ENCODE results near the gene HS3ST3B1. TPM values are rescaled to one million over a fixed set of nuclear protein-coding genes. Genes with fewer than 3 reads are reported as not detected.

The HS3ST3B1 gene
- total RNA-seq, 3 donors from 2014 or later = 0.96 to 3.6 (median 2.8) TPM

DNA sequence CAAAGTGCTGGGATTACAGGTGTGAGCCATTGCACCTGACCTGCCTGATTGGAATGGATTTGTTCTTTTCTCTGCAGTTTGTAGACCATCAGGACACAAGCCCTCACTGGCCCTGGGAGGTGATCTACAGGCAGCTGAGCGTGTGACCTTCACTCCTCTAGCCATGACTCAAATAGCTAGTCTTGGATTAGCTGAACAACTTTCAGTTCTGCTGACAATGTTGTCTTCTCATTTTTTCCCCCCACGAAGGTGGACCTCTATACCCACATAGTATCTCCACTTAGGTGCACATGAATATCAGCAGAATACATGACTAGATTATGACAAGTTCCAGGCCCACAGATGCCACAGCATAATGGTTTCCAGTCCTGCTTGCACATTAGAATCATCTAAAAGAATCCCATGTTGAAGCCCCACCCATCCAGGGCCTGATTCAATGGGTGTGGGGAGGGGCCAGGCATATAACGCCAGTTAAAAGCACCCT lies 36.8 kb downstream of the HS3ST3B1 start:
- intact Hi-C loops (cut with DNase I; ENCODE audit: low total_unique reads) = loop anchor here (10.0 kb wide), 1 partner anchor 953 kb away; no protein-coding TSS in a partner anchor
- no peak overlapping the region for H3K27ac ChIP-seq
- H3K9me3 ChIP-seq = no peaks in the 10 kb centered on the region
- no peaks in the 10 kb centered on the region for H3K36me3 ChIP-seq
- H3K4me1 ChIP-seq = no peaks in the 10 kb centered on the region
- no peaks in the 10 kb centered on the region for H3K27me3 ChIP-seq
- H3K4me3 ChIP-seq = no peak overlapping the region
- TF ChIP-seq, protein P1, sequence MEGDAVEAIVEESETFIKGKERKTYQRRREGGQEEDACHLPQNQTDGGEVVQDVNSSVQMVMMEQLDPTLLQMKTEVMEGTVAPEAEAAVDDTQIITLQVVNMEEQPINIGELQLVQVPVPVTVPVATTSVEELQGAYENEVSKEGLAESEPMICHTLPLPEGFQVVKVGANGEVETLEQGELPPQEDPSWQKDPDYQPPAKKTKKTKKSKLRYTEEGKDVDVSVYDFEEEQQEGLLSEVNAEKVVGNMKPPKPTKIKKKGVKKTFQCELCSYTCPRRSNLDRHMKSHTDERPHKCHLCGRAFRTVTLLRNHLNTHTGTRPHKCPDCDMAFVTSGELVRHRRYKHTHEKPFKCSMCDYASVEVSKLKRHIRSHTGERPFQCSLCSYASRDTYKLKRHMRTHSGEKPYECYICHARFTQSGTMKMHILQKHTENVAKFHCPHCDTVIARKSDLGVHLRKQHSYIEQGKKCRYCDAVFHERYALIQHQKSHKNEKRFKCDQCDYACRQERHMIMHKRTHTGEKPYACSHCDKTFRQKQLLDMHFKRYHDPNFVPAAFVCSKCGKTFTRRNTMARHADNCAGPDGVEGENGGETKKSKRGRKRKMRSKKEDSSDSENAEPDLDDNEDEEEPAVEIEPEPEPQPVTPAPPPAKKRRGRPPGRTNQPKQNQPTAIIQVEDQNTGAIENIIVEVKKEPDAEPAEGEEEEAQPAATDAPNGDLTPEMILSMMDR (IDR thresholded peaks at IDR 0.05) = no peak
- TF ChIP-seq POLR2AphosphoS5 (IDR thresholded peaks at IDR 0.05) = no peak
- no peak for DNase-seq (ENCODE audit: low spot score in 2 of 2)

DNA sequence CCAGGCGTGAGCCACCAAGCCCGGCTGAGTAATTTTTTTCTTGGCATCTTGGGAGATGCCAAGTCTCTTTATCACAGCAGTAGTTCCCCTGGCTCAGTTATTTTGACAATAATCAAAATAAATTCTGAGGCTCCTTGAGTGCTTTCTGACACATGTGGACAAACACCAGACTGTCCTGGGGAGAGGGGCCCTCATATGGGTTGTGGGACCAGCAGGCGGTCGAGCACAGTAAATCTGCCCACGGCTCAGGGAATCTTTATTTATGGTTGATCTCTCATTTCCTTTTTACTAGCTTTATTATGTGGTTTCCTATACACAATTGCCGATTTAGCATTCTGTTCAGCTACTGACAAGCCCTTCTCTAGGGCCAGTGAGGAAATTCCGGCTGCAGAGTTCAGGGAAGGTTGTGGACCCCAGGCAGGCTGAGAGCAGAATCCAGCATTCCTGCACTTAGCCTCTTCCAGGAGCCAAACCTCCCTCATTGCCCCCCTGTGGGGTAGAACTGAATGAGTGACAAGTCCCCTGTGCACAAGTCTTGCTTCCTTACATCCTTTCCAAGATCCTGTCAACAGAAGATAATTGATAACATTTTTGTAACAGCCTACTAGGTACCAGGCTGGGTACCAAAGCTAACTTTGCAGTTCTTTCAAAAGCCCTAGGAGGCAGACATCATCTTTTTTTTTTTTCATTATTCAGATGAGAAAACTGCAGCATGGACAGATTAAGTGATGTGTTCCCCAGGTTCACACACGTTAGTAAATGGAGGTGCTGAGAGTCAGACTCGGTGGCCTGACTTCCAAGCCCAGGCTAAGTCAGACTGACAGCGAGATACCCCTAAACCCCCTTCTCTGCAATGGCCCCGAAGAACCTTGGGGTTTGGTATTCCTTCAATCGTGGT lies 40.2 kb downstream of the HS3ST3B1 start:
- no peak overlapping the region for H3K27ac ChIP-seq
- H3K36me3 ChIP-seq = no peaks in the 10 kb centered on the region
- no peak overlapping the region for H3K4me3 ChIP-seq
- no peaks in the 10 kb centered on the region for H3K4me1 ChIP-seq
- no peaks in the 10 kb centered on the region for H3K27me3 ChIP-seq
- no peaks in the 10 kb centered on the region for H3K9me3 ChIP-seq
- DNase-seq (ENCODE audit: low spot score in 2 of 2) = no peak
- TF ChIP-seq, protein P1 (IDR thresholded peaks at IDR 0.05) = no peak
- TF ChIP-seq POLR2AphosphoS5 (IDR thresholded peaks at IDR 0.05) = no peak
- no peak for TF ChIP-seq POLR2A (IDR thresholded peaks at IDR 0.05)
- intact Hi-C loops (cut with DNase I; ENCODE audit: low total_unique reads) = no loop called here

DNA sequence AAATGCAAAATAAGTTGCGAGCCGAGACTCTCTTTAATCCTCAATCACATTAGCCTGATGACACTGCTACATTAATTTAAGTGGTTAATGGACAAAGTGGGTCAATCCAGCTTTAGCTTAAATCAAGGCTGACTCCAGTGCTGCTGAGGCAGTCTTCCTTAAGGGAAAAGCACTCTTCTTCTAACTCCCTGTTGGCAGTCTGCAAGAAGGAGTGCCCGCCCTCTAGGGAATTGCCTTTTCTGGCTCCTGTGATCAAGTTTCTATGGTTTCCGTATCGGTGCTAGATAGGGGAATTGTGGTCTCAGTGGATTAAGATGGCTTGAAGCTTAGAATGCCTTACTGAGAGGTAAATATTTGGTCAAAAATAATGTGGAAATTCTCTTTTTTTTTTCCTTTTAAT lies 41.0 kb downstream of the HS3ST3B1 start:
- Histone ChIP-seq H3K27me3 (no peaks in the 10 kb centered on the region), H3K27ac (no peak overlapping the region), H3K36me3 (no peaks in the 10 kb centered on the region), H3K4me1 (no peaks in the 10 kb centered on the region), H3K9me3 (no peaks in the 10 kb centered on the region), H3K4me3 (no peak overlapping the region)
- no peak for TF ChIP-seq POLR2AphosphoS5 (IDR thresholded peaks at IDR 0.05)
- no peak for TF ChIP-seq POLR2A (IDR thresholded peaks at IDR 0.05)
- TF ChIP-seq, protein P1 (IDR thresholded peaks at IDR 0.05) = no peak
- no peak for DNase-seq (ENCODE audit: low spot score in 2 of 2)
- intact Hi-C loops (cut with DNase I; ENCODE audit: low total_unique reads) = no loop called here

DNA sequence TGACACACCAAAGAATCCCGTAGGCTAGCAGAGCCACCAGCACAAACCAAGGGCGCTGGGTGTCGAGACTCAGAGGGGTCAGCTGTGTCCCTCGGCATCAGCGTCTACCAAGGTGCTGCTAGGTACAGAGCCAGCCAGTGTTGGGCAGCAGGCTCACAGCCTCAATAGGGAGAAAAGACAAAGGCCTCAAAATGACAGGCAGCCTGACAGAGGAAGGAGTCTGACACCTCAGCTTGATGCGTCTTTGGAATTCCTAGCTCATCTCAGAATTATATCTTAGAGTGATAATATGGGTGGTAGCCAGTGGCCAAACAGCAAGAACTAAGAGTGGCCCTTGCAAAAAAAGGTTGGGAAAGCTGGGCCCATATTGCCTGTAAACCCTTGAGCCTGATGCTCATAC lies 45.9 kb downstream of the HS3ST3B1 start:
- no peak for DNase-seq (ENCODE audit: low spot score in 2 of 2)
- no peaks in the 10 kb centered on the region for H3K27me3 ChIP-seq
- intact Hi-C loops (cut with DNase I; ENCODE audit: low total_unique reads) = no loop called here
- H3K36me3 ChIP-seq = no peaks in the 10 kb centered on the region
- H3K27ac ChIP-seq = no peak overlapping the region
- H3K9me3 ChIP-seq = no peaks in the 10 kb centered on the region
- H3K4me1 ChIP-seq = no peaks in the 10 kb centered on the region
- no peak overlapping the region for H3K4me3 ChIP-seq
- no peak for TF ChIP-seq POLR2AphosphoS5 (IDR thresholded peaks at IDR 0.05)
- TF ChIP-seq, protein P1 (IDR thresholded peaks at IDR 0.05) = no peak
- TF ChIP-seq POLR2A (IDR thresholded peaks at IDR 0.05) = no peak

DNA sequence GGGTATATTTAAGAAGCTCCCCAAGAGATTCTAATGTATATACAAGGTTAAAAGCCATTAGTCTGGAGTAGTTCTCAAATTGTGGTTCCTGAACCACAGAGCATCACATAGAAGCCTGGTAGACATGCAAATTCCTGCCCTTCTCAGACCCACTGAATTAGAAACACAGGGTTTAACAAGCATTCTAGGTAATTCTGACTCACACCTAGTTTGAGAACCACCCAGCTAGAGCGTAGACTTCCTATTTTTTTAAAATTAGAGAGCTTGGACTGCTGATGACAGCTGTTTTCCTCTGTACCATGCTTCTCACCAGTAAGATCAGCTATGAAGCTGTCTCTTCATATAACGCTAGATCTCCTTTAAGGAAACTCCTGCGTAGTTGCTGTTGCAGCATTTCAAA lies 50.6 kb downstream of the HS3ST3B1 start:
- intact Hi-C loops (cut with DNase I; ENCODE audit: low total_unique reads) = no loop called here

More for the DNA sequence above, 50.6 kb downstream of the HS3ST3B1 start:
- no peaks in the 10 kb centered on the region for H3K27me3 ChIP-seq
- no peaks in the 10 kb centered on the region for H3K9me3 ChIP-seq
- no peak for DNase-seq (ENCODE audit: low spot score in 2 of 2)
- TF ChIP-seq POLR2AphosphoS5 (IDR thresholded peaks at IDR 0.05) = no peak
- H3K27ac ChIP-seq = no peak overlapping the region
- no peak overlapping the region for H3K4me3 ChIP-seq
- no peaks in the 10 kb centered on the region for H3K36me3 ChIP-seq
- H3K4me1 ChIP-seq = no peaks in the 10 kb centered on the region

Measured in breast epithelium (tissue), 4 donors.